Kidney capillary endothelial cell (primary cell): Measurements from ENCODE around the gene REL.
"Not testable (repeated sequence)": the region's sequence is repeated elsewhere in the genome, so short reads cannot be mapped to it uniquely, and the experiment has no call there.

Experiments
- DNase-seq: peaks from one replicate; pipeline ENCODE4 v3.0.0-alpha.2; 2018; ENCODE audit warnings: low spot score

Gene REL

DNA sequence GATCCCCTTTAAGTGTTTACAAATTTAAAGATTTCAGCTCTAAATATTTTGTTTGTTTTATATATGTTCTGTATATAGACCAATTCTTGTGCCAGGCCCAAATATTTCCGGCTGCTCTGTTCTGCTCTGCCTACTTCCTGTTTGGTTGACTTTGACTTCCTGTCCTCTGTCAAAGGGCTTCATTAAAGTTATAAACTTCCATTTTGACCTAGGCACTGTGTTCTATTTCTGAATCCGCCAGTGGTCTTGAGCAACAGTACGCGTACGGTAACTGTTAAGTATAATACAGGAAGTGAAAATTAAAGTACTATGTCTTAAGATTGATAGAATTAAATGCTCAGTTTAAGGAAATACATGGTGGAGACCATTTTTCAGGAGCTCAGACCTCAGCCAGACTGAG lies 13.5 kb upstream of the REL start:
- peak; percentile 59 for DNase-seq

DNA sequence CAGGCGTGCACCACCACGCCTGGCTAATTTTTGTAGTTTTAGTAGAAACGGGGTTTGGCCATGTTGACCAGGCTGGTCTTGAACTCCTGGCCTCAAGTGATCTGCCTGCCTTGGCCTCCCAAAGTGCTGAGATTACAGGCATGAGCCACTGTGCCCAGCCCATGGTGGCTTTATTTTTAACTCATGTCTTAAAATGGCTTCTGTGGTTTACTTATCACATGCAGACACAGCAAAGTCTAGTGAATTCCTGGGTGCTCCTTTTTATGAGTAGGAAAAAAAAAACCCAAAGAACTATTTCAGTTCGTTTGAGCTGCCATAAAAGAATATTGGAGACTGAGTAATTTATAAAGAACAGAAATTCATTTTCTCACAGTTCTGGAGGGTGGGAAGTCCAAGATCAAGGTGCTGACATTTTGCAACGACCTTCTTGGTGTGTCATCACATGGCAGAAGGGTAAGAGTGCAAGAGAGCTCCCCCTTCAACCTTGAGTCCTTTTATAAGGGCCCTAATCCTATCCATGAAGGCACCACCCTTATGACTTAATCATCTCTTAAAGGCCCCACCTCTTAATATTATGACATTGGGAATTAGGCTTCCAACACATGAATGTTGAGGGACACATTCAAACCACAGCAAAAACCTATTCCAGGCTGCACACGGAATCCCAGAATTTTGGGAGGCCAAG lies 12.6 kb upstream of the REL start:
- DNase-seq: no peak

DNA sequence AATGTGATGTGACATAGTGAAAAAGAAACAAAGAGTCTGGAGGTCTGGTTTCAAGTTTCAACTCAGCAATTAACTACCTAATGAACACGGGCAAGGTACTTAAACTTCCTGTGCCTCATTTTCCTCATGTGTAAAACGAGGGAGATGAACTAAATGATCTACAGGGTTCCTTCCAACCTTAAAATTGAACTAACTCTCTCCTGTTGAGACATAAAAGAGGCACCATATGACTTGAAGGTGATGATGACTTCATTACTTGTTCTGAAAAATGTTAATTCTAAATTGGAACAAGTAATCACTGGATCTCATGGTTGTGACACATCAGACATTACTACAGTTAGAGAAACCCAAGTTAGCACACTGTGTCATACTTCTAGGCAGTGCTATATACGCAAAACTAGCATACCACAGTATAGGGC lies 8.9 kb upstream of the REL start:
- DNase-seq: no peak

DNA sequence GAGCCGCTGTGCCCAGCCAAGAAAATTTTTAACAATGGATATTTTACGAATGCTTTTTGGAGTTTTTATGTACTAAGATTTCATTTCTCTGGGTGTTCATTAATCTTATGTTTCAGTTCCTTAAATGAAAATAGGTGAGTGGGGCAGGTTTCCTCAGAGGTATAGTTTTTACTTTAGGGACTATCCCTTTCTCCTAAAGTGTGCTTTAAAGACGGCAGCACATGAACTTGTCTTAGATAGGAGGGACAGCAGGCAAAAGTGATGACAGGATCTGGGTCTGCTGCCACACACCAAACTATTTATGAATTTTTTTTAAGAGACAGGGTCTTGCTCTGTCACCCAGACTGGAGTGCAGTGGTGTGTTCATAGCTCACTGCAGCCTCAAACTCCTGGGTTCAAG lies 8.0 kb upstream of the REL start:
- no peak for DNase-seq

DNA sequence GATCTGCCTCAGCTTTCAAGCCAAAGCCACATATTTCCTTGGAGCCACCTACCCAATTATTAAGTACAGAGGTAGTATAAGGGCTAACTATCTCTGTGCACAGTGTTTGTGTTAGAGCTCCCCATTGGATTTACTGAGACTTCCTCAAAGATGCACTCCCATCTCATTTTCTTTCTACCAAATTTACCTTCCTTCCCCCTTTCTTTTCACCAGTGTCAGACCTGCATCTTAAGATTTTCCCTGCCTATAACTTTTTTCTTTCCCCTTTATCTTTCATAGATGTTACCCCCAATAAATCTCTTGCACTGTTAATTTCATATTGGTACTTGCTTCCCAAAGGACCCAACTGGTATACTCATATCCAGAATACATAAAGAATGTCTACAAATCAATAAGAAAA lies 5.9 kb upstream of the REL start:
- DNase-seq: no peak

DNA sequence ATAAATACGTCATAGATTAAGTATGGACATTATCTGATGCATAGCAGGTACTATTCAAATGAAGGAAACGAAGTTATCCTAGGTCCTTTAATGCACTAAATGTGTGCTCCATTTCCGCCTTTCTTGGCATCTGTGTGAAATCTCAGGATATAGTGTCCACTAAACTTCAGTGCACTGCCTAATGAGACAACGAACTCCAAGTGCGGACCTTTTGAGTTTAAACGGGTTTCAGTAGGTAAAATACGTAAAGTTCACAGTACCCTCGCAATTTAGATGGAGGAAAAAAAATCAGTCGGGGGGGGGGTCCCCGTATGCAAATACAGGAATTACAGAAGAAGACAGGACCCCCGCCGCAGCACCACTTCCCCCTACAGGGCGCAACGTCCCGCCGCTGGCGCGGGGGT lies 729 bp upstream of the REL start:
- no peak for DNase-seq

DNA sequence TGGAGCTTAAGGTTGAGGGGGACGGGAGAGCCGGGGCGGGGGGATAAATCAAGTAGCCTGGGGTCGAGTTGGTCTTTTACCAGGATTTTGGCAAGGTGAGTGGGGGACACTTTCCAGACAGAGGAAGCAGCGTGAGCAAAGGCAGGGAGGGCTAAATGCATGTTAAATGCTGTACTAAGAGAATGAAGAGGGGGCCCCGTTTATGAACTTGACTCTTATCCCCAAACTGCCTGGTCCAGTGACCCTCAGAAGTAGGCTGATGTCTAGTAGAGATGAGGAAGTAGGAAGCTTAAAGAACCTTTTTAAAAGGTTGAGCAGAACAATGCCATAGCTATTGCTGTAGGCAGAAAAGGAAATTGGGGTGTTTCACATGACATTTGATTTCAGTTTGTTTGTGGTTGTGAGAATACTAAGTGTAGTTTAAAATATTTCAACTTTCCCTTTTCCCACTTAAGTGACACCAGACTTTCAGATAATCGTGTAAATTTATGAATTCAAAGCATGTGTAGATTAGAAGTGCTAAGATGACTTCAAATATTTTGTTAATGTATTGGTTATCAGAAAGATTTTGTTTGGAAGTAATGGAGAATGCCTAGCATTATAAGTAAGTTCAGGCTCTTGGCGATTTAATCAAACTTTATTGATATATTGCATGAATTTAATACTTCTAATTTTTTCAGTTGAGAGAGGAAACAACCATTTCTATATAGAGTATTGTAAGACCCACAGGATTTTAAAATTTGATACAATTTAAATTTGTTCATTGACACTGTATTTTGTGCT lies 1.8 kb downstream of the REL start:
- DNase-seq: peak; percentile 38

DNA sequence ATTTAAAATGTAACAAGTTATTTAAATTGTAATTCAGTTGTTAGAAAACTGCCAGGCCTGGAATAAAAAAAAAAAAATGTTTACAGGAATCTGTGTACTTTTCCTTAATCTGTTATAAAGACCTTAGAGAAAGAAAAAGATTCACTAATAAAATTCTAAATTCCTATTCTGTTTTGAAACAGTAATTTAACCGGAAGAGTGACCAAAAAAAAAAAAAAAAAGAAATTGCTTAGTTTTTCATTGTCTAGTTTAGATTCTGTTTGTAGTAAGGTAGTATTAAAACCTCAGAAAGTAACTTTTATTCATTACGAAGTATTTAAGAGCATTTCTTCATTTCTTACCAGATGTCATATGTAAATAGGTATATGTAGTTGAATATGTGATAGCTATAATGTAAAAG lies 2.5 kb downstream of the REL start:
- no peak for DNase-seq

DNA sequence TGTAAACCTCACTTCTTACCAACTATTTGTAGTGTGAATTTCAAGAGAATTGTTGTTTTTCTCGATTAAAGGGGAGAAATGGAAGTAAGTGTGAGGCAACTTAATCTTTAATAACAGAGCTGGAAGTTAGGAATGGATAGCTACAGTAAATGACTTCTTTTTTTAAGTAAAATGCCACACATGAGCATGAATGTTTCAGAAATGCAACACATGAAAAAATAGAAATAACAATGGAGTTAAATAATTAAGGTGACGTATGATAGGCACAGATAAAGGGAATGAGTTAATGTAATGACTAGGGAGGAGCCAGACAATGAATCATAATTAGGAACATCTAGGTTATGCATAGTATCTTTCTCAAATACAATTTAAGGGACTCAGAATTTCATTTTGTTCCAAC lies 3.4 kb downstream of the REL start:
- DNase-seq: peak; percentile 39

DNA sequence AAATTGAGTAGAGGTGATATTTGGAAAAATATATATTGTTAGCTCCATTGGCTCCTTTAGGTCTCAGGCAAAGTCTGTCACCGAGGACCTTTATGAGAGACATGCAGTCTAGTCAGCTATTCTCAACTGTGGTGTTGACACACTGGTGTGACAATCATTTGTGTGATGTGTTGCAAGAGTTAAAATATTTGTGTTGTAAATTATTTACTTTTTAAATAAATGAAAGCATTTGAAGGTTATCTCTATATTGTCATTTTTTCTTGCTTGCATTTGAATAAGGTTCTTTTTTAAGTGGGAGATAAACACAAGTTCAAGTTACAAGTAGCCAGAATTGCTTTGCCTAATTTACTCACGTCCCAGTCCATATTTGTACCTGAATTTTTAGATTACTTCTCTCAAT lies 4.3 kb downstream of the REL start:
- no peak for DNase-seq

DNA sequence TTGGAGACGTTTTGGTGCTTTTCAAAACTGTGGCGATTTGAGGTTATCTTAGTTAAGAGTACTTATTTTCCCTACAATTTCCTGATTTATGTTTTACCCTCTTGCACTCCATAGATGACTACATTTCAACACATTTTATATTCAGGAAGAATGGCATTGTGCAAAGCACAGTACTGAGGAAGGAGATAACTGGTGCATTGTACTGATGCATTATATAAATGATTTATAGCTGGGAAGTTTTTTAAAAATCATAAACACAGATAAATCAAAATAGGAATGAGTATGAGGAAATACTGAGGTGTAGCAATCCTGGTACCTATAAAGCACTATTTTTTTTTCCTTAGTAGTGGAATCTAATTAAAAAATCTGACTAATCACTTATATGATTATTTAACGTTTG lies 5.6 kb downstream of the REL start:
- peak; percentile 4 for DNase-seq

DNA sequence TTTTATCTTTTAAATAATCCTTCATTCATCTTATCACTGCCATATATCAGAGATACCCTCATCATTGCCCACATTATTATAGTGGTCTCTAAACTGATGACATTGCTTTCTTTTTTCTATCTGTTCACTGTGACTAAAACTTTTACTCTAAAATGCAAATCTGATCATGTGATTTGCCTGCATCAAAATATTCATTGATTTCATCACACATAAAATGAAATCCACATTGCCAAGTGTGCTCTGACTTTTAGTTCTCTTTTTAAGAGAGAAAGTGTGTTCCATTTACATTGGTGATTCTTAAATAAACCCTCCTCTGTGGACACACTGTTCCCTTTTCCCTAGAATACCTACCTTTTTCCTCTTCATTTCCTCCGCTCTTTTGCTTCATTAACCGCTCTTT lies 7.5 kb downstream of the REL start:
- DNase-seq: no peak

DNA sequence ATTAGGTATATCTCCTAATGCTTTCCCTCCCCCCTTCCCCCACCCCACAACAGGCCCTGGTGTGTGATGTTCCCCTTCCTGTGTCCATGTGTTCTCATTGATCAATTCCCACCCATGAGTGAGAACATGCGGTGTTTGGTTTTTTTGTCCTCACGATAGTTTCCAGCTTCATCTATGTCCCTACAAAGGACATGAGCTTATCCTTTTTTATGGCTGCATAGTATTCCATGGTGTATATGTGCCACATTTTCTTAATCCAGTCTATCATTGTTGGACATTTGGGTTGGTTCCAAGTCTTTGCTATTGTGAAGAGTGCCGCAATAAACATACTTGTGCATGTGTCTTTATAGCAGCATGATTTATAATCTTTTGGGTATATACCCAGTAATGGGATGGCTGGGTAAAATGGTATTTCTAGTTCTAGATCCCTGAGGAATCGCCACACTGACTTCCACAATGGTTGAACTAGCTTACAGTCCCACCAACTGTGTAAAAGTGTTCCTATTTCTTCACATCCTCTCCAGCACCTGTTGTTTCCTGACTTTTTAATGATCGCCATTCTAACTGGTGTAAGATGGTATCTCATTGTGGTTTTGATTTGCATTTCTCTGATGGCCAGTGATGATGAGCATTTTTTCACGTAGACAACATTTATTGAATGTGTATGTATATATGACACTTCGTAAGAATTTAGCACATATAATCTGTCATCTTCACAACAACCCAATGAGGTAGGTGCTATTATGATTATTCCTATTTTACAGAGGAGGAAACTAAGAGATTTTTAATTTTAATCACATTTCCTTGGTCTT lies 8.4 kb downstream of the REL start:
- DNase-seq: not testable (repeated sequence)

DNA sequence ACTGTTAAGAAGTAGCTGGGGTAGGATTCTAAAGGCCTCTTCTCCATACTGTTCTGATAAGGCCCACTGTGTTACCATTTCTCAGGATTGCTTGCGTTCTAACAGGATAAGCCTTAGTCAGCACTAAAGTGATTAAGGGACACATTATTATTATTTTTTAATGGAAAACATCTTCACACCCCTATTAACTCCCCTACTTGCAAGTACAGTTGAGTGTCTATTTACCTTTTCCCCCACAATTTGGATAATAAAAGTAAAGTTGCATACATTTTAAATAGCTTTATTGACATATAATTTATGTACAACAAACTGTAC lies 9.0 kb downstream of the REL start:
- DNase-seq: no peak

DNA sequence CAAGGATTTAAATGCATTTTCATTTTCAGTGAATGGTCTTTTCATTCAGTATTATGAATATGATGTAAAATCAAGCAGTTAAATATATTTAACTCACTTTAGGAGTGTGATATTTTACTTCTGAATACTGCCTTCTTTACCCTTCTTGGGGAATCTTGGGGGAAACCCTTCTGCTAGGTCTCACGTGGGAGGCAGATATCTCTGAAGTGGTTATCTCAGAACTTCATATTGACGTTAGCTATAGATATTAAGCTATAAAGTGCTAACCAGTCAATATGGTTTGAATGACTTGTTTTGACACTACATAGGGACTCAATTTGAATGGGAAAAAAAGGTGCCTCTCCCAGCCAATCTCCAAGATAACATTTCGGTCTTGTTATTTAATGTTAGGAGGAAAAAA lies 9.8 kb downstream of the REL start:
- DNase-seq: no peak

DNA sequence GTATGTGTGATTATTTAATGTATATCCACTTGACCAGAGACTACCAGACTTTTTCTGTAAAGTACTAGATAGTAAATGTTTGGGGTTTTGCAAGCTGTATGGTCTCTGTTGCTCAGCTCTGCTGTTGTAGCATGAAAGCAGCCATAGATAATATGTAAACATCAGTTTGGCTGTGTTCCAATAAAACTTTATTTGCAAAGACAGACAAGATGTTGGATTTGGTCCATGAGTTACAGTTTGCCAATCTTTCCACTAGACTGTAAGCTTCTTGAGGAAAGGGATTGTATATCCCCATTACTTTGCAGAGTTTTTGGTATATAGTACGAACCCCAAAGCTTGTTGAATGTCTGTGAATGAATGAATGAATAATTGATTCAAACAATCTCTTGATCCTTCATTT lies 17.2 kb downstream of the REL start:
- no peak for DNase-seq

DNA sequence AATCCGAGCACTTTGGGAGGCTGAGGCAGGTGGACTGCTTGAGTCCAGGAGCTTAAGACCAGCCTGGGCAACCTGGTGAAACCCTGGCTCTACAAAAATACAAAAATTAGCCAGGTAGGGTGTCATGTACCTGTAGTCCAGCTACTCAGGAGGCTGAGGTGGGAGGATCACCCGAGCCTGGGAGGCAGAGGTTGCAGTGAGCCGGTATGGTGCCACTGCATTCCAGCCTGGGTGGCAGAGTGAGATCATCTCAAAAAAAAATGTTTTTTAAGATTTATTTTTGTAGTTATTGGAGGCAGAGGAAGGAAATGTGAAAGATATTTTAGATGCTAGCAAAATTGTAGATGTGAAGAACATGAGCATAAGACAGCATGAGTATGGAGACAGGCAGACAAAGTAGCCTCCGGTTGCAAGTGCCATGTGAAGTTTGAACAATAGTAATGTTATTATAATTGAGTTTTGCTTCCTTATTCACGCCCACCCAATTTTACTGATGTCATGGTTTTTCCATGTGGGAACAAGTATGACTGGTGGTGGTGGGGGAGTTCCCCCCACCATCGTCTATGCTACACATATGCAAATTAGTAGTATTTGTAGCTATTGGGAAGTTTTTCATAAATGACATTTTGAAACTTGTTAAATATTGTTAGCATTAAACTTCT lies 18.0 kb downstream of the REL start:
- DNase-seq: no peak

DNA sequence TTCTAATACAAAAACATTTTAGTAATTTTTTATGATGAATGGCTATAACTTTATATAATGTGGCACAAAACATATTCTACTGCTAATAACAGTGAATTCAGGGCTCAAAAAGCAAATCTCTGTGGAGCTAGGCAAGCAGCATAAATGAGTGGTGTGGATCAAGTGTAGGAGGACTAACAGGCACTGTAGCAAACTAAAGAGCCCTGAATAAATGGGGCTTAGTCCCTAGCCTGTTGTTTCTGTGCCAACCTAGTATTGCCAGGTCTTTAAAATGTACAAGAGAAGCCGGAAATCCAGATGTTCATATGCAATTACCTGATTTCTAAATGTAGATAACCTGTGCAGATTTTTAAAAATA lies 18.5 kb downstream of the REL start:
- DNase-seq: no peak

DNA sequence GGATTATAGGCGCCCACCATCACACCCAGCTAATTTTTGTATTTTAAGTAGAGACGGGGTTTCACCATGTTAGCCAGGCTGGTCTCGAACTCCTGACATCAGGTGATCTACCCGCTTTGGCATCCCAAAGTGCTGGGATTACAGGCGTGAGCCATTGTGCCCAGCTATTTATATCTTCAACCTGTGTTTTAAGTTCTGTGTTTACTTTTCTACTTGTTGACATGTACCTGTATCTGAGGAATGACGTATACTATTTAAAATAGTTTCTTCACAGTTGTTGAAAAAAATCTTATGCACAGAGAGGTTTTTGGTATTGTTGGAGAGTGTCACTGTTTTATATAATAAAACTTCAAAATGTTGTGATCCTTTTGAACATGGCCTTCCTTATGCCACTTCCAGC lies 19.9 kb downstream of the REL start:
- not testable (repeated sequence) for DNase-seq

DNA sequence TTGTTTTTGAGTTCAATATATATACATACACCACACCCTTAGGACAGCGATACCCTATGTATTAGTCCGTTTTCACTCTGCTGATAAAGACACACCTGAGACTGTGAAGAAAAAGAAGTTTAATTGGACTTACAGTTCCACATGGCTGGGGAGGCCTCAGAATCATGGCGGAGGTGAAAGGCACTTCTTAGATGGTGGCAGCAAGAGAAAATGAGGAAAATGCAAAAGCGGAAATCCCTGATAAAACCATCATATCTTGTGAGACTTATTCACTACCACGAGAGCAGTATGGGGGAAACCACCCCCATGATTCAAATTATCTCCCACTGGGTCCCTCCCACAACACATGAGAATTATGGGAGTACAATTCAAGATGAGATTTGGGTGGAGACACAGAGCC lies 24.5 kb downstream of the REL start:
- DNase-seq: not testable (repeated sequence)

DNA sequence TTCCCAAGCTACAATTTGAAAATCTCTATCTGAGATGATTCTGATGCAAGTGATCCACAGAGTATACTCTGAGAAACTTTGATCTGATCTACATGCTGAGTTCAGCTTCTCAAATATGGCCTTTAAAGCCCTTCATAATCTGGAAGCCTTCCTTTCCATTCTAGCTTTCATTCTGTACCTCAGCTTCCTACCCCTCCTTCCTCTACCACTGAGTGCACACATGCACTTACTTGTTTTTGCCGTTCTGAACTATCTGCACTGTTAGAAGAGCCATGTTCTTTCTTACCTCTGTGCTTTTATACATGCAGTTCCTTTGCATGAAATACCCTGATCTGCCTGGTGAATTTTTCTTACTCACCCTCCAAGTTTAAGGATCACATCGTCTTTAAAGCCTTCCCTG lies 25.0 kb downstream of the REL start:
- no peak for DNase-seq

DNA sequence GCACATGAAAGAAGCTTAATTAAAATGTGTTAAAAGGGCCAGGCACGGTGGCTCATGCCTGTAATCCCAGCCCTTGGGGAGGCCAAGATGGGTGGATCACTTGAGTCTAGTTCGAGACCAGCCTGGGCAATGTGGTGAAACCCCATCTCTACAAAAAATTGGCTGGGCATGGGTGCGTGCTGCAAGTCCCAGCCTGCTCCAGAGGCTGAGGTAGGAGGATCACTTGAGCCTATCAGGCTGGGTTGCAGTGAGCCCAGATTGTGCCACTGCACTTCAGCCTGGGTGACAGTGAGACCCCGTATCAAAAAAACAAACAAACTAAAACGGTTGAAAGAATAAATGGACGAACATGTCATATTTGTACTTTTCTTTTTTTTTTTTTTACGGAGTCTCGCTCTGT lies 26.0 kb downstream of the REL start:
- DNase-seq: no peak
